Epithelial cell of prostate (primary cell): ENCODE results near the gene GLCE.
"Not testable (repeated sequence)": the region's sequence is repeated elsewhere in the genome, so short reads cannot be mapped to it uniquely, and the experiment has no call there.

Source experiments
- DNase-seq: peaks from one replicate; pipeline ENCODE4 v3.0.0-alpha.2; 2011; ENCODE audit warnings: low read depth, low spot score
- H3K27ac ChIP-seq: fragments of 450-650 bp; 2 replicates; pipeline ENCODE4 v1.5.1; 2017; ENCODE audit warnings: mild to moderate bottlenecking

GLCE gene

DNA sequence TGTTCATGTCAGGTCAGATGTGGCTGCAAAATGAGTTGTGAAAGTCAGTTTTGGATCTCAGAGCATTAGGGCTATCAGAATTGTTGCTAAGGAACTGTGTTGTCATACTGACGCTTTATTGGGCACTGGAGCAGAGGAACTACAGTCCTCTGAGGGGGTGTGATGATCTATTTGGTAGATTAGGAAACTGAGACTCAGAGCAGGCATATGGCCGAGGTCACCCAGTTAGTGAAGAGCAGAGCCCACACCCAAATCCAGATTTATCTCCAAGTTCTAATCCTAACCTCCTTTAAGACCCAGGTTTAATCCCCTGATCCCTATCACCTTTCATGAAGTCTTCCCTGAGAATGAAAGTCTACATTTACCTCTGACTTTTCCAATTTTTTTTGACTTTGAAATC lies 25.6 kb upstream of the GLCE start:
- H3K27ac ChIP-seq, result no peak overlapping the region
- no peak for DNase-seq

GRCh38 chr15:69135499-69135898 lies 24.9 kb upstream of the GLCE start:
- no peak for DNase-seq
- H3K27ac ChIP-seq, result no peak overlapping the region

GRCh38 chr15:69138963-69139362 lies 21.5 kb upstream of the GLCE start:
- H3K27ac ChIP-seq, result no peak overlapping the region
- DNase-seq, result no peak

DNA sequence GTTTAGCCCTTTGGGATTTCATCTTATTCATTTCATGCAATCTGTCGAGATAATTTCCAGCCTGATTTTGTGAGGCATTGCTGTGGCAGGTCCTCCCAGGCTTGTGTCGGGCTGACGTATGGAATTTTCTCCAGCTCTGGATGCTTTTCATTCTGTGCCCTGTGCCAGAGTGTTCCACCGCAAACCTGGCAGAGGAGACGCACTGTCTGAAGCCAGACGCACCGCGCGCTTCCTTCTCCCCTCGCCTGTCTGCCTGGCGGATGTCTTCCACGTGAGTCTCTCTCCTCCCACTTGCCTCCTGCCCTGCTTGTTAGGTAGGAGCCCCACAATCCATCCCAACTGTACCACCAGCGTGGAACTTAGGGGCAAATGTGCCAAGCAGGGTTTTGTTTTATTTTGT lies 20.1 kb upstream of the GLCE start:
- DNase-seq, result no peak
- H3K27ac ChIP-seq, result no peak overlapping the region

DNA sequence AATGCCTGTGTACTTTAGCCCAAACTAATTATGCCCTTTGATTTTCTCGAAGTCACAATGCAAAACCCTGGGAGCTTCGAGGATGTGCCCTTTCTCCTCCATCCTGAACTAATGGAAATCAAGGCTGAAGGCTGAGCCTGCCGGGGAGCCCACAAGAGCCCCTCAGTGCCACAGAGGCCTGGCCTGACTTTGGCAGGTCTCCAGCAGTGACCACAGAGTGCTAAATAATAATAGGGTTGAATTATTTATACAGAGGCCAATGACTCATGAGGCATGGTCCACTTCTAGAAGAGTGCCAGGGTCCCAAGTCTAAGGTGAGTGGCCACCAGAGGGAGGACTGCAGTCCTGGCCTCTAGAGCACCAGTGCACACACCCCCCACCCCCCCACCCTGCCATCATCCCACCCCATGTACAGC lies 19.1 kb upstream of the GLCE start:
- DNase-seq, result no peak
- no peak overlapping the region for H3K27ac ChIP-seq

- DNase-seq, result no peak
- H3K27ac ChIP-seq, result no peak overlapping the region
Observed at GRCh38 chr15:69141833-69142232, 18.6 kb upstream of the GLCE start.

DNA sequence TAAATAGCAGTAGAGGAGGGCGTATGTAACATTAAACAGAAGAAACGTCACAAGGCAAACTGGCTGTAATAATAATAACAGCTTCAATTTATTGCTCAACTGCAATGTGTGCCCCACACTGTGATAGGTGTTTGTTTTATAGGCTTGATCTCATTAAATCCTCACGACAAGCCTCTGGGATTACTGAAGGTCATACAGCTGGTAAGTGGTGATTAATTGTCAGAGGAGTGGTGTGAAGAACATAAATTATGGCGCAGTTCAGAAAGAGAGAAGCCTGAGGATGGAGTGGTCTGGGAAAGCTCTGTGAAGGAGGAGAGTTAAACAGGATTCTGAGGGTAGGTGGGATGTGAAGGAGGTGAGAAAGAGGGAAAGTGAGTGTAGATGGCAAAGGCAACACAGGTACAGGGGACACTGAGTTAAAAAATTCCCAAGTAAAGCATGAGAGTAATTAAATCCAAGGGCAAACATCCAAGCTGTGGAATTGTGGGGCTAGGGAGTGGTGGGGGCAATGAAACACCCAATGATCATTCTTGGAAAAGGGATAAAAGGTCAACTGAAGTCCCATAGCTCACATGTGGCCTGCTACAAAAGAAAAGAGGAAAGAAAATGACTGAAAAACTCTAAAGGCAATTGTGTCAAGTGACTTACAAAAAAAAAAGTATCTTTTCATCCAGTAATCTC lies 16.5 kb upstream of the GLCE start:
- no peak overlapping the region for H3K27ac ChIP-seq
- no peak for DNase-seq

GRCh38 chr15:69144530-69144929 lies 15.9 kb upstream of the GLCE start:
- H3K27ac ChIP-seq, result no peak overlapping the region
- DNase-seq, result no peak

DNA sequence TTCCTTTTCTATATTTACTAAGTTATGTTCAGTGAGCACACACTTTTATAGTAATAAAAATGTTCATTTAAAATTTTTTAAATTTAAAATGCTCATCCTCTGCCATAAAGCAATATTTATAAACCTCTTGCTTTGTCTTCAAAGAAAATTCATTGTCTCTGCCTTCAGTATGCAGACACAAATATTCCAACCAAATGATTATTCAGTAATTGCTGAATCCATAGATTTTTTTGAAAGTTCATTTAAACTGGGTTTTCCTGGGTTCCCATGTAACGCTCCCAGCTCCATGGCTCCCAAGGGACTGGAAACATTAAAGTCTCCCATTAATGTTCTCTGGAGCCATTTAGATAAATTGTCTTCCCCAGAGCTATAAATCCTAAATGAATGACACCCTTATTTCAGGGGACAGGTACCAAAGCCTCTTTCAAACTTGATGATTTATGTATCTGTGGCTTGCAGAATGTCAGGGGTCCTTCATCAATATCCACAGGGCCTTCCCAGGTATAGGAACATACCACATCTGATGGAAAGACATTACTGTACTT lies 15.2 kb upstream of the GLCE start:
- no peak overlapping the region for H3K27ac ChIP-seq
- no peak for DNase-seq

GRCh38 chr15:69145694-69146492 lies 14.5 kb upstream of the GLCE start:
- no peak overlapping the region for H3K27ac ChIP-seq
- DNase-seq, result no peak

DNA sequence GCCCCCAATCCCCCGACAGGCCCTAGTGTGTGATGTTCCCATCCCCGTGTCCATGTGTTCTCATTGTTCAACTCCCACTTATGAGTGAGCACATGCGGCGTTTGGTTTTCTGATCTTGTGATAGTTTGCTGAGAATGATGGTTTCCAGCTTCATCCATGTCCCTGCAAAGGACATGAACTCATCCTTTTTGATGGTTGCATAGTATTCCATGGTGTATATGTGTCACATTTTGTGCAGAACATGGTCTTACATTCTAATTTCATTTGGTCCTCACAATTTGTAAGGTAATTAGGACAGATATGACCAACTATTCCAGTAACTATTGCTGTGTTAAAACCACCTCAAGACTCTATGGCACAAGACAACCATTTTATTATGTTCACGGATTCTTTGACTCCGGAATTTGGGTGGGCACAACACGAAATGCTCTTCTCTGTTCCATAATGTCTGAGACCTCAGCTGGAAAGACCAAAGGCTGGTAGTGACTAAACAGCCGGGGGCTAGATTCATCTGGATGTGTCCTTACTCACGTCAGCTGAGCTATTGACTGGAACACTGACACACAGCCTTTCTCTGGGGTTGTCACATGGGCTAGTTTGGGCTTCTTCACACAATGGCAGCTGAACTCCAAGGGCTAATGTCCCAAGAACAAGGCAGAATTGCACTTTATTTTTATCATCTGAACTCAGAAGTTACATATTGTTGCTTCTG lies 13.6 kb upstream of the GLCE start:
- DNase-seq, result no peak

DNA sequence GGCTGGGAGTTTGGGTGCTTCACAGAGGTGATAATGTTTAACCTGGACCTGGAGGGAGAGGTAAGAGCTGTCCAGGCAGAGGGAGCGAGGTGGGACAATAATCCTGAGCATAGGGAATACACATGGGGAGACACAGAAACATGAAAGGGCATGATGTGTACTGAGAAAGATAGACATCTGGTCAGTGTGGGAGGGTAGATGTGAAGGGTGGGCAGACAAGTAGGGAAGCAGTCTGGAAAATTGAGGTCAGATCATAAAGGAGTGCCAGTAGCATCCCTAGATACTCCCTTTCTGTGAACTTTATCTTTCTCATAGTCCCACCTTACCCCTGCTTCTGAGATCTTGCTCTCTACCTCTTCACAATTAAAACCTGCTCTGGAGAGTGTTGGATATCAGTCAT lies 12.0 kb upstream of the GLCE start:
- DNase-seq, result no peak
- H3K27ac ChIP-seq, result no peak overlapping the region

More for the DNA sequence above, 13.6 kb upstream of the GLCE start:
- no peak overlapping the region for H3K27ac ChIP-seq

GRCh38 chr15:69149163-69149562 lies 11.3 kb upstream of the GLCE start:
- no peak for DNase-seq
- H3K27ac ChIP-seq, result no peak overlapping the region

DNA sequence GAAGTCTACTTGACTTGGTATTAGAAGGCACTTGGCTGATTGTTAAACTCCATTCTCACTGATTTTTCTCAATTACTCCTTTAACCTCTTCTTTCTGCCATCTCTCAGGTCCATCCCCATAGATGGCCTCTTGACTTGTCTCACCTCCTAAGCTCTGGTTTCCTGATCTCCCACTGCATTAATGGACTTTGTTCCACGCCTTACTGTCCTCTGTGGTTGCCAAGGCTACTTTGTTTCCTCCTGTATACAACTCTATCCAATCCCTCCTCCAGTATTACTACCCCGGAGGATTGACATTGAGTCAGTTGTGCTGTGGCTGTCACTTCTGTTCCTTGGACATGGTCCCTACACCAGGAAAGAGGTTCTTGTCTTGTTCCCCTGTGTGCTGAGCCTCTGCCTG lies 10.6 kb upstream of the GLCE start:
- DNase-seq, result no peak

GRCh38 chr15:69150336-69150735 lies 10.1 kb upstream of the GLCE start:
- H3K27ac ChIP-seq, result no peak overlapping the region

More for the DNA sequence above, 10.6 kb upstream of the GLCE start:
- no peak overlapping the region for H3K27ac ChIP-seq

GRCh38 chr15:69150841-69151240 lies 9.6 kb upstream of the GLCE start:
- DNase-seq, result no peak
- no peak overlapping the region for H3K27ac ChIP-seq

More at GRCh38 chr15:69150336-69150735, 10.1 kb upstream of the GLCE start:
- DNase-seq, result no peak

DNA sequence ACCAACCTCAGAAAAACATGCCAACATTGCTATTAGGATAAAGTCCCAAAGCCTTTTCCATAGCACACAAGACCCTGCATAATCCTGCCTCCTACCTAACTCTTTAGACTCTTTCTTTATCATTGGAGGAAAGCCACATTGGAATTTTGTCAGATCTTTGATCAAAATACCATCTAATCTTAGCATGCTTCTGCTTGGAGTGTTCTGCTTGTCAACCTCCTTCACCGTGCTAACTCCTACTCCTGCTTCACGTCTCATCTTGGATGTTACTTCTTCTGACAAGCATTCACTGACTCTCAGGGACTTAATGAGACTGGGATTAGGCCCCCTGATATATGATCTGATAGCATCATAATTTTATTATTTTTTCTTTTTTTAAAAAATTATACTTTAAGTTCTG lies 7.4 kb upstream of the GLCE start:
- H3K27ac ChIP-seq, result no peak overlapping the region
- no peak for DNase-seq

DNA sequence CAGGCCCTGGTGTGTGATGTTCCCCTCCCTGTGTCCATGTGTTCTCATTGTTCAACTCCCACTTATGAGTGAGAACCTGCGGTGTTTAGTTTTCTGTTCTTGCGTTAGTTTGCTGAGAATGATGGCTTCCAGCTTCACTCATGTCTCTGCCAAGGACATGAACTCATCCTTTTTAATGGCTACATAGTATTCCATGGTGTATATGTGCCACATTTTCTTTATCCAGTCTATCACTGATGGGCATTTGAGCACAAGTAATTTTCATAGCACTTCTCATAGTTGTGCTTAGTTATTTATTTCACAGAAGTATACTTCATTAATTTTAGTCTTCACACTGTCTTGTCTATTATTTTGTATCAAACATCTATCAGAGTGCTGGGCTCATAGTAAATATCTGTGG lies 6.8 kb upstream of the GLCE start:
- DNase-seq, H3K27ac ChIP-seq: not testable (repeated sequence)

DNA sequence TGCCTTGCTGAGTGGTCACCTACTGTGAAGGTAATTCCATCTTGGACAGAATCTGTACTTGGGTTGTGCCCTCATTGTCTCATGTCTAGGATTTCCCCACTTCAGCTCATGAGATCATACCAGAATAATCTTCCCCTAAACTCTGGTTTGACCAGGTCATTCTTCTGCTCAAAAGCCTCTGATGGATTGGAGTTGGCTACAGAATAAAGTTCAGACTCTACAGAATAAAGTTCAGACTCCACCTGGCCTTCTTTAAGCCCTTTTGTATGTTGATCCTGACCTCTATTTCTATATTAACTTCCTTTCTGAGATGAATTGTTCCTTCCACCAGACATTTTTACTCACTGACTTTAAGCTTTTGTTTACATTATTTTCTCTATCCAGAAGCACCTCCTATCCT lies 6.4 kb upstream of the GLCE start:
- DNase-seq, result no peak
- peak overlapping the region; percentile 26 for H3K27ac ChIP-seq

GRCh38 chr15:69154684-69155083 lies 5.8 kb upstream of the GLCE start:
- DNase-seq, result no peak
- peak overlapping the region; percentile 26 for H3K27ac ChIP-seq
